Measurements from ENCODE around the gene EPB41L1. TPM values are rescaled to one million over a fixed set of nuclear protein-coding genes. Genes with fewer than 3 reads are reported as not detected.

EPB41L1 gene
- polyA plus RNA-seq, 3 donors: 0.05 TPM; not detected in 2

DNA sequence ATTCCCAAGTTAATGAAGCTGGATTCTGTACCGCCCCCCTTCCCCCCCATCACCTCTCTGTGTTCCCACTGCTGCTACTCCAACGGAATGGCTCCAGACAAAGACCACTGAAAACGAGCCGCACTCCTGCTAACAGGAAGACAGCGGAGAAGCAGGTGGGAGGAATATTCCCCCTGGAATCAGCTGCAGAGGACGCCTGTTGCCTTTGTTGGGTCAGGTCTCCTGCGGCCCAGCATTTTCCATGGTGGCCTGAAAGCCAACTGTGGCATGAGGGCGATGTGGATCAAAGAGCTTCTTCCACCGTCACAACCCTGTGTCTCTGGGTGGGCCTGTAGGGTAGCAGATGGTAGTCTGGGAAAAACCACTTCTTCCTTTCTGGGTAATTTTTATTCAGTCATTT is 98.5 kb downstream of the EPB41L1 start:
- no peaks in the 10 kb centered on the region for H3K27me3 ChIP-seq (ENCODE audit: control insufficient read depth in 2 of 2, insufficient read depth in 2 of 2, low read length in 2 of 2)
- H3K27ac ChIP-seq (ENCODE audit: low read depth in 1 of 2, low read length in 2 of 2): no peak overlapping the region
- no peak overlapping the region for H3K9ac ChIP-seq (ENCODE audit: insufficient read depth, low read length, poor library complexity, severe bottlenecking)
- H3K27me3 Mint-ChIP-seq (ENCODE audit: low read depth in 3 of 3): no peaks in the 10 kb centered on the region
- no peaks in the 10 kb centered on the region for H3K79me2 ChIP-seq (ENCODE audit: insufficient read depth, low read length)
- H3K36me3 ChIP-seq (replicated peaks in 1 of 2; ENCODE audit: control insufficient read depth in 1 of 2, insufficient read depth in 2 of 2, low read length in 2 of 2): peaks cover 70 to 93% of the 10 kb centered on the region in 2 donors
- H3K4me3 Mint-ChIP-seq: no peak overlapping the region
- H2AFZ ChIP-seq (ENCODE audit: insufficient read depth, low read depth, low read length, poor library complexity, severe bottlenecking): no peak overlapping the region
- TF ChIP-seq CTCF (IDR thresholded peaks at IDR 0.05): no peak
- H3K4me1 ChIP-seq (ENCODE audit: control insufficient read depth in 1 of 2, insufficient read depth in 2 of 2, low read length in 2 of 2): no peaks in the 10 kb centered on the region
- 93% methylated on average over 5 of the region's 9 CpGs for WGBS (ENCODE audit: insufficient coverage)
- intact Hi-C loops (cut with micrococcal nuclease): no loop called here
- DNase-seq: no peak
- no peaks in the 10 kb centered on the region for H3K9me3 ChIP-seq (replicated peaks in 1 of 2; ENCODE audit: control insufficient read depth in 1 of 2, insufficient read depth in 1 of 2, low read length in 2 of 2)
- no peaks in the 10 kb centered on the region for H3K4me1 Mint-ChIP-seq
- H4K20me1 ChIP-seq (ENCODE audit: insufficient read depth, low read length): peaks cover 37% of the 10 kb centered on the region
- no peak overlapping the region for H3K4me2 ChIP-seq (replicated peaks; ENCODE audit: extremely low read depth, low read length, poor library complexity, severe bottlenecking)
- peaks cover 67 to 83% of the 10 kb centered on the region in 2 donors for H3K36me3 Mint-ChIP-seq
- H3K27ac Mint-ChIP-seq: no peak overlapping the region
- H3K9me3 Mint-ChIP-seq: no peaks in the 10 kb centered on the region
- no peak overlapping the region for H3K4me3 ChIP-seq (replicated peaks in 1 of 3; ENCODE audit: low read depth in 2 of 3, low read length in 3 of 3)

DNA sequence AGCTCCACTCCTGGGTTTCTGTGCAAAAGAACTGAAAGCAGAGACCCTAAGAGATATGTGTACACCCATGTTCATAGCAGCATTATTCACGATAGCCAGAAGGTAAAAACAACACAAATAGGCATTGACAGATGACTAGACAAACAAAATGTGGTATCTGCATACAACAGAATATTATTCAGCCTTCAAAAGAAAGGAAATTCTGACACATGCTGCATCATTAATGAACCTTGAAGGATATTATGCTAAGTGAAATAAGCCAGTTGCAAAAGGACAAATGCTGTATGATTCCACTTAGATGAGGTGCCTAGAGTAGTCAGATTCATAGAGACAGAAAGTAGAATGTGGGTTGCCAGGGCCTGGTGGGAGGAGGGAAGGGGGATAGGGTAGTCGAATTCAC is 99.5 kb downstream of the EPB41L1 start:
- Mint-ChIP-seq H3K27ac (peak overlapping the region in 3 of 7 donors; percentile 11 to 37 (median 26)), H3K36me3 (peaks cover 57 to 78% of the 10 kb centered on the region in 2 donors), H3K4me3 (no peak overlapping the region), H3K4me1 (no peaks in the 10 kb centered on the region), H3K27me3 (ENCODE audit: low read depth in 3 of 3) (no peaks in the 10 kb centered on the region), H3K9me3 (no peaks in the 10 kb centered on the region)
- H3K9me3 ChIP-seq (replicated peaks in 1 of 2; ENCODE audit: control insufficient read depth in 1 of 2, insufficient read depth in 1 of 2, low read length in 2 of 2): no peaks in the 10 kb centered on the region
- H3K79me2 ChIP-seq (ENCODE audit: insufficient read depth, low read length): no peaks in the 10 kb centered on the region
- H4K20me1 ChIP-seq (ENCODE audit: insufficient read depth, low read length): peaks cover 32% of the 10 kb centered on the region
- no peak overlapping the region for H2AFZ ChIP-seq (ENCODE audit: insufficient read depth, low read depth, low read length, poor library complexity, severe bottlenecking)
- TF ChIP-seq CTCF (IDR thresholded peaks at IDR 0.05): no peak
- WGBS (ENCODE audit: insufficient coverage): 100% methylated on average over 1 of the region's 2 CpGs
- H3K4me1 ChIP-seq (ENCODE audit: control insufficient read depth in 1 of 2, insufficient read depth in 2 of 2, low read length in 2 of 2): no peaks in the 10 kb centered on the region
- H3K9ac ChIP-seq (ENCODE audit: insufficient read depth, low read length, poor library complexity, severe bottlenecking): no peak overlapping the region
- intact Hi-C loops (cut with micrococcal nuclease): no loop called here
- no peak overlapping the region for H3K27ac ChIP-seq (ENCODE audit: low read depth in 1 of 2, low read length in 2 of 2)
- no peak overlapping the region for H3K4me2 ChIP-seq (replicated peaks; ENCODE audit: extremely low read depth, low read length, poor library complexity, severe bottlenecking)
- H3K27me3 ChIP-seq (ENCODE audit: control insufficient read depth in 2 of 2, insufficient read depth in 2 of 2, low read length in 2 of 2): no peaks in the 10 kb centered on the region
- H3K4me3 ChIP-seq (replicated peaks in 1 of 3; ENCODE audit: low read depth in 2 of 3, low read length in 3 of 3): no peak overlapping the region
- H3K36me3 ChIP-seq (replicated peaks in 1 of 2; ENCODE audit: control insufficient read depth in 1 of 2, insufficient read depth in 2 of 2, low read length in 2 of 2): peaks cover 62 to 83% of the 10 kb centered on the region in 2 donors
- DNase-seq: no peak

All from CD14-positive monocyte (primary cell).